ENCODE data around the gene RAB36. TPM values are rescaled to one million over a fixed set of nuclear protein-coding genes. Genes with fewer than 3 reads are reported as not detected.

RAB36 gene
- polyA plus RNA-seq, 3 donors, result 0.37 to 0.78 (median 0.49) TPM

DNA sequence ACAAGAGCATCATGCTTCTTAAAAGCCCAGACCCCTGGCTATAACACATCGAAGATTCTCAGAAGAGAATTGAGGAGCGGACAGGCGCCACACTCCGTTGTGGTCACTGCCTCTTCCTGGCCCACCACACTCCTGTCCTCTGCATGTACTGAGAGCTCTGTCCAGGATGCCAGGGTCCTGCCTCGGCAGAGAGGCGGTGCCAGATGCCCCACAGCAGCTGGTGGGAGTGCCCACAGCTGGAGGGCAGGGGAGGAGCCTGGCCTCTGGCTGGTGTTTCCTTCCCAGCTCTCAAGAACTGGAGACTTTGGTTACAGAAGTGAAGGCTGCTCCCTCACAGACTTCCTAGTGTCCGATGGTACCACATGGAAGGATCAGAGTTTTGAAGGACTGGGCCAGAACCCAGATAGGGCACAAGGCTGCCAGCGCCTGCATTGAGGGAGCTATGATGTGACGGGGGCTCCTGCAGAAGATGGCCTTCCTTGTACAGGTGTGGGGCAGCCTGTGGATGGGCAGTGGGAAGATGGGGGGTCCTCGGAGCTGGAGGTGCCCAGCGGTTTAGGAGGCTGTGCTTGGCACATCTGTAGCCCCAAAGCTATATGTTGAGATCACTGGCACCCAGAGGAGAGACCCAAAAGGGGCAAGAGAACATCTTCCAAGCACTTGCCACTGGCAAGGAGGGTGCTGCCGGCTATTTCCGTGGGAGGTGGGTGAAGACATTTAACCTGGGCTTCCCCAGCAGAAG, 22.9 kb upstream of the RAB36 start:
- Histone ChIP-seq H3K4me2 (replicated peaks; ENCODE audit: extremely low read depth, low read length, poor library complexity, severe bottlenecking) (no peak overlapping the region), H2AFZ (ENCODE audit: insufficient read depth, low read depth, low read length, poor library complexity, severe bottlenecking) (no peak overlapping the region), H4K20me1 (ENCODE audit: insufficient read depth, low read length) (no peaks in the 10 kb centered on the region), H3K9me3 (replicated peaks in 1 of 2; ENCODE audit: control insufficient read depth in 1 of 2, insufficient read depth in 1 of 2, low read length in 2 of 2) (no peaks in the 10 kb centered on the region), H3K79me2 (ENCODE audit: insufficient read depth, low read length) (no peaks in the 10 kb centered on the region), H3K9ac (ENCODE audit: insufficient read depth, low read length, poor library complexity, severe bottlenecking) (no peak overlapping the region), H3K27ac (ENCODE audit: low read depth in 1 of 2, low read length in 2 of 2) (no peak overlapping the region), H3K4me3 (replicated peaks in 1 of 3; ENCODE audit: low read depth in 2 of 3, low read length in 3 of 3) (no peak overlapping the region), H3K4me1 (ENCODE audit: control insufficient read depth in 1 of 2, insufficient read depth in 2 of 2, low read length in 2 of 2) (no peaks in the 10 kb centered on the region), H3K27me3 (ENCODE audit: control insufficient read depth in 2 of 2, insufficient read depth in 2 of 2, low read length in 2 of 2) (no peaks in the 10 kb centered on the region), H3K36me3 (replicated peaks in 1 of 2; ENCODE audit: control insufficient read depth in 1 of 2, insufficient read depth in 2 of 2, low read length in 2 of 2) (no peaks in the 10 kb centered on the region)
- peaks cover 1 to 4% (median 2%) of the 10 kb centered on the region in 3 donors for H3K27me3 Mint-ChIP-seq (ENCODE audit: low read depth in 3 of 3)
- H3K36me3 Mint-ChIP-seq, result no peaks in the 10 kb centered on the region
- H3K9me3 Mint-ChIP-seq, result peaks cover 0 to 2% (median 0%) of the 10 kb centered on the region in 7 donors
- no peaks in the 10 kb centered on the region for H3K4me1 Mint-ChIP-seq
- WGBS (ENCODE audit: insufficient coverage), result 83% methylated on average over 11 of the region's 13 CpGs
- TF ChIP-seq, protein P1, sequence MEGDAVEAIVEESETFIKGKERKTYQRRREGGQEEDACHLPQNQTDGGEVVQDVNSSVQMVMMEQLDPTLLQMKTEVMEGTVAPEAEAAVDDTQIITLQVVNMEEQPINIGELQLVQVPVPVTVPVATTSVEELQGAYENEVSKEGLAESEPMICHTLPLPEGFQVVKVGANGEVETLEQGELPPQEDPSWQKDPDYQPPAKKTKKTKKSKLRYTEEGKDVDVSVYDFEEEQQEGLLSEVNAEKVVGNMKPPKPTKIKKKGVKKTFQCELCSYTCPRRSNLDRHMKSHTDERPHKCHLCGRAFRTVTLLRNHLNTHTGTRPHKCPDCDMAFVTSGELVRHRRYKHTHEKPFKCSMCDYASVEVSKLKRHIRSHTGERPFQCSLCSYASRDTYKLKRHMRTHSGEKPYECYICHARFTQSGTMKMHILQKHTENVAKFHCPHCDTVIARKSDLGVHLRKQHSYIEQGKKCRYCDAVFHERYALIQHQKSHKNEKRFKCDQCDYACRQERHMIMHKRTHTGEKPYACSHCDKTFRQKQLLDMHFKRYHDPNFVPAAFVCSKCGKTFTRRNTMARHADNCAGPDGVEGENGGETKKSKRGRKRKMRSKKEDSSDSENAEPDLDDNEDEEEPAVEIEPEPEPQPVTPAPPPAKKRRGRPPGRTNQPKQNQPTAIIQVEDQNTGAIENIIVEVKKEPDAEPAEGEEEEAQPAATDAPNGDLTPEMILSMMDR (IDR thresholded peaks at IDR 0.05), result no peak
- H3K4me3 Mint-ChIP-seq, result no peak overlapping the region
- intact Hi-C loops (cut with micrococcal nuclease), result no loop called here
- peak overlapping the region in 2 of 7 donors; percentile 39 to 81 for H3K27ac Mint-ChIP-seq
- DNase-seq, result no peak

DNA sequence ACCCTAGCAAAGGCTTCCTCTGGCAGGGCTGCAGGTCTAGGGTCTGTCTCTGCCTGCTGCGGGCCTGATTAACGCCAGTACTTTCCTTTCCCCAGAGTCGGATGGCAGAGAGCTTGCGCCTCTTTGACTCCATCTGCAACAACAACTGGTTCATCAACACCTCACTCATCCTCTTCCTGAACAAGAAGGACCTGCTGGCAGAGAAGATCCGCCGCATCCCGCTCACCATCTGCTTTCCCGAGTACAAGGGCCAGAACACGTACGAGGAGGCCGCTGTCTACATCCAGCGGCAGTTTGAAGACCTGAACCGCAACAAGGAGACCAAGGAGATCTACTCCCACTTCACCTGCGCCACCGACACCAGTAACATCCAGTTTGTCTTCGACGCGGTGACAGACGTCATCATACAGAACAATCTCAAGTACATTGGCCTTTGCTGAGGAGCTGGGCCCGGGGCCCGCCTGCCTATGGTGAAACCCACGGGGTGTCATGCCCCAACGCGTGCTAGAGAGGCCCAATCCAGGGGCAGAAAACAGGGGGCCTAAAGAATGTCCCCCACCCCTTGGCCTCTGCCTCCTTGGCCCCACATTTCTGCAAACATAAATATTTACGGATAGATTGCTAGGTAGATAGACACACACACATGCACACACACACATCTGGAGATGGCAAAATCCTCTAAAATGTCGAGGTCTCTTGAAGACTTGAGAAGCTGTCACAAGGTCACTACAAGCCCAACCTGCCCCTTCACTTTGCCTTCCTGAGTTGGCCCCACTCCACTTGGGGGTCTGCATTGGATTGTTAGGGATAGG, 22.1 kb upstream of the RAB36 start:
- WGBS (ENCODE audit: insufficient coverage), result 98% methylated on average over 26 of the region's 26 CpGs

More for the DNA sequence above, 22.1 kb upstream of the RAB36 start:
- H3K27ac Mint-ChIP-seq, result no peak overlapping the region
- H3K4me1 Mint-ChIP-seq, result no peaks in the 10 kb centered on the region
- no peaks in the 10 kb centered on the region for H4K20me1 ChIP-seq (ENCODE audit: insufficient read depth, low read length)
- intact Hi-C loops (cut with micrococcal nuclease), result no loop called here
- TF ChIP-seq, protein P1 (IDR thresholded peaks at IDR 0.05), result no peak
- H3K4me3 Mint-ChIP-seq, result no peak overlapping the region
- H3K27me3 Mint-ChIP-seq (ENCODE audit: low read depth in 3 of 3), result peaks cover 1 to 6% (median 2%) of the 10 kb centered on the region in 3 donors
- peaks cover 0 to 2% (median 0%) of the 10 kb centered on the region in 7 donors for H3K9me3 Mint-ChIP-seq
- no peak for DNase-seq
- no peaks in the 10 kb centered on the region for H3K27me3 ChIP-seq (ENCODE audit: control insufficient read depth in 2 of 2, insufficient read depth in 2 of 2, low read length in 2 of 2)
- H3K79me2 ChIP-seq (ENCODE audit: insufficient read depth, low read length), result no peaks in the 10 kb centered on the region
- no peaks in the 10 kb centered on the region for H3K4me1 ChIP-seq (ENCODE audit: control insufficient read depth in 1 of 2, insufficient read depth in 2 of 2, low read length in 2 of 2)
- H3K36me3 Mint-ChIP-seq, result no peaks in the 10 kb centered on the region
- no peak overlapping the region for H3K4me2 ChIP-seq (replicated peaks; ENCODE audit: extremely low read depth, low read length, poor library complexity, severe bottlenecking)
- no peak overlapping the region for H2AFZ ChIP-seq (ENCODE audit: insufficient read depth, low read depth, low read length, poor library complexity, severe bottlenecking)
- no peak overlapping the region for H3K4me3 ChIP-seq (replicated peaks in 1 of 3; ENCODE audit: low read depth in 2 of 3, low read length in 3 of 3)
- no peaks in the 10 kb centered on the region for H3K36me3 ChIP-seq (replicated peaks in 1 of 2; ENCODE audit: control insufficient read depth in 1 of 2, insufficient read depth in 2 of 2, low read length in 2 of 2)
- no peaks in the 10 kb centered on the region for H3K9me3 ChIP-seq (replicated peaks in 1 of 2; ENCODE audit: control insufficient read depth in 1 of 2, insufficient read depth in 1 of 2, low read length in 2 of 2)
- H3K9ac ChIP-seq (ENCODE audit: insufficient read depth, low read length, poor library complexity, severe bottlenecking), result no peak overlapping the region
- no peak overlapping the region for H3K27ac ChIP-seq (ENCODE audit: low read depth in 1 of 2, low read length in 2 of 2)
